Body of pancreas (tissue), 4 donors: Measurements from ENCODE around the gene PEX16.

Source experiments
- POLR2A ChIP-seq, 3 donors: fragments of 450-650 bp; IDR thresholded peaks; one replicate each; pipeline ENCODE4 v1.6.1; 2016; ENCODE audit warnings: antibody characterized with exemption in 3 of 3, mild to moderate bottlenecking in 2 of 3
- TF ChIP-seq, protein P1 (sequence below), 7 experiments: fragments of 450-650 bp in 4 of 7; fragments of 200-600 bp in 3 of 7; sonication (generic) in 3 of 7; IDR thresholded peaks; one replicate each; pipeline ENCODE4 v1.5.1; 2016 to 2019; ENCODE audit warnings: antibody characterized with exemption in 7 of 7

DNA sequence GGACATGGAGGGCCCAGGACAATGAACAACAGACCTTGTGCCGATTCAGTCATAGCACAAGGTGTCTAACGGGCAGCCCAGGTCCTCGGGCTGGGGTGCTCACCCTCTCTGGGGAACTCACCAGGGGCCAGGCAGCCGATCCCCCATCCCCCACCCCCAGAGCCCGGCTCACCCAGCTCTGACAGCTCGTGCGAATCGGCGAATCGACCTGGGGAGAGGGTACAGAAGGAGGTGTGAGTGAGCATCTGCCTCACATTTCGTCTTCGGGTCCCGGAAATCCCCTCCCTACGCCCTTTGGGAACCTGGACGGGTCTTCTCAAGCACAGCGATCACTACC lies 423 bp downstream of the PEX16 start:
- TF ChIP-seq, protein P1, sequence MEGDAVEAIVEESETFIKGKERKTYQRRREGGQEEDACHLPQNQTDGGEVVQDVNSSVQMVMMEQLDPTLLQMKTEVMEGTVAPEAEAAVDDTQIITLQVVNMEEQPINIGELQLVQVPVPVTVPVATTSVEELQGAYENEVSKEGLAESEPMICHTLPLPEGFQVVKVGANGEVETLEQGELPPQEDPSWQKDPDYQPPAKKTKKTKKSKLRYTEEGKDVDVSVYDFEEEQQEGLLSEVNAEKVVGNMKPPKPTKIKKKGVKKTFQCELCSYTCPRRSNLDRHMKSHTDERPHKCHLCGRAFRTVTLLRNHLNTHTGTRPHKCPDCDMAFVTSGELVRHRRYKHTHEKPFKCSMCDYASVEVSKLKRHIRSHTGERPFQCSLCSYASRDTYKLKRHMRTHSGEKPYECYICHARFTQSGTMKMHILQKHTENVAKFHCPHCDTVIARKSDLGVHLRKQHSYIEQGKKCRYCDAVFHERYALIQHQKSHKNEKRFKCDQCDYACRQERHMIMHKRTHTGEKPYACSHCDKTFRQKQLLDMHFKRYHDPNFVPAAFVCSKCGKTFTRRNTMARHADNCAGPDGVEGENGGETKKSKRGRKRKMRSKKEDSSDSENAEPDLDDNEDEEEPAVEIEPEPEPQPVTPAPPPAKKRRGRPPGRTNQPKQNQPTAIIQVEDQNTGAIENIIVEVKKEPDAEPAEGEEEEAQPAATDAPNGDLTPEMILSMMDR (IDR thresholded peaks at IDR 0.05): no peak
- no peak for TF ChIP-seq POLR2A (IDR thresholded peaks at IDR 0.05)
